Kidney (tissue), 14 donors: ENCODE results near the gene SPOCK1. TPM values are rescaled to one million over a fixed set of nuclear protein-coding genes. Genes with fewer than 3 reads are reported as not detected.

Source experiments
- DNase-seq, 5 donors: peaks; one replicate each; pipeline ENCODE4 v3.0.0-alpha.2; 2013 to 2020
- FAIRE-seq: peaks from 2 replicates; lab custom pipeline; 2012; peaks lifted over from hg19 to GRCh38; lab: Jason Lieb, UNC
- H3K27ac ChIP-seq, 2 donors: one replicate each; pipeline ENCODE4 v1.7.0; 2013; ENCODE audit warnings: low read depth in 2 of 2, low read length in 2 of 2, inconsistent platforms in 1 of 2
- H3K27me3 ChIP-seq: one replicate; pipeline ENCODE4 v1.7.1; 2013; ENCODE audit warnings: low read length, inconsistent platforms; ENCODE audit not compliant: control insufficient read depth, insufficient read depth
- H3K36me3 ChIP-seq, 3 donors: one replicate each; pipeline versions ENCODE4 v1.7.0 to v1.7.1; 2013; ENCODE audit warnings: low read length in 3 of 3, control low read depth in 1 of 3, inconsistent platforms in 1 of 3; ENCODE audit not compliant: insufficient read depth in 3 of 3, control insufficient read depth in 2 of 3
- H3K4me1 ChIP-seq, 3 donors: one replicate each; pipeline versions ENCODE4 v1.7.0 to v1.7.1; 2013; ENCODE audit warnings: low read length in 3 of 3, inconsistent platforms in 1 of 3, low read depth in 1 of 3; ENCODE audit not compliant: control insufficient read depth in 2 of 3, insufficient read depth in 2 of 3
- H3K4me3 ChIP-seq, 3 donors: one replicate each; pipeline versions ENCODE4 v1.7.0 to v1.8.1; 2013; ENCODE audit warnings: low read length in 3 of 3, control low read depth in 1 of 3, inconsistent platforms in 1 of 3
- H3K9ac ChIP-seq, 3 donors: one replicate each; pipeline versions ENCODE4 v1.7.0 to v1.7.1; 2013; ENCODE audit warnings: low read length in 3 of 3, control low read depth in 1 of 3, inconsistent platforms in 1 of 3
- H3K9me3 ChIP-seq, 3 donors: one replicate each; pipeline versions ENCODE4 v1.7.0 to v1.7.1; 2013; ENCODE audit warnings: low read length in 3 of 3, control low read depth in 1 of 3, inconsistent platforms in 1 of 3; ENCODE audit not compliant: control insufficient read depth in 2 of 3, insufficient read depth in 1 of 3
- intact Hi-C: fragments of 100-400 bp; cut with DNase I; formaldehyde crosslinking; loops from one replicate; pipeline ENCODE4 v1.11.1; 2022
- polyA plus RNA-seq: library from polyadenylated mRNA; stranded (reverse); fragments of 350-450 nt; fragmentation: Illumina TruSeq; extraction: RNeasy Lipid Tissue Mini Kit (QIAGEN cat#74804); gene quantifications from one replicate; pipeline ENCODE4 v1.2.3, GENCODE V29; 2014; ENCODE audit warnings: low read depth, low replicate concordance; ENCODE audit not compliant: insufficient read depth
- total RNA-seq: library from RNA; stranded (reverse); fragmentation: NEBNext Ultra II Directional; extraction: Animal tissue kit (Norgen Biotek cat#: 25700); gene quantifications from one replicate; pipeline ENCODE4 v1.2.1, GENCODE V29; 2021
- TF ChIP-seq, protein P1 (sequence below): IDR thresholded peaks from 3 replicates; pipeline ENCODE4 v1.5.1; 2012; ENCODE audit warnings: mild to moderate bottlenecking, moderate library complexity, borderline replicate concordance; ENCODE audit not compliant: insufficient read depth; ENCODE audit errors: extremely low read depth
- donor health status: control.
- donor health status: control.
- donor health status: control.
- donor health status: control.
- donor health status: control.
- donor health status: DM: yes; HTN: yes; CAD: no.
- donor health status: Normal renal cell carcinoma (clear cell type).

Gene SPOCK1
- total and polyA plus RNA-seq, 2 donors from 2014 or later: 15.7 to 32.8 TPM

GRCh38 chr5:137086342-137086741, 412.8 kb downstream of the SPOCK1 start:
- H3K4me1 ChIP-seq: no peaks in the 10 kb centered on the region
- H3K9me3 ChIP-seq: no peaks in the 10 kb centered on the region
- H3K9ac ChIP-seq: no peak overlapping the region
- no peak for DNase-seq
- no peak overlapping the region for H3K4me3 ChIP-seq
- intact Hi-C loops: no loop called here
- no peak for FAIRE-seq
- TF ChIP-seq, protein P1, sequence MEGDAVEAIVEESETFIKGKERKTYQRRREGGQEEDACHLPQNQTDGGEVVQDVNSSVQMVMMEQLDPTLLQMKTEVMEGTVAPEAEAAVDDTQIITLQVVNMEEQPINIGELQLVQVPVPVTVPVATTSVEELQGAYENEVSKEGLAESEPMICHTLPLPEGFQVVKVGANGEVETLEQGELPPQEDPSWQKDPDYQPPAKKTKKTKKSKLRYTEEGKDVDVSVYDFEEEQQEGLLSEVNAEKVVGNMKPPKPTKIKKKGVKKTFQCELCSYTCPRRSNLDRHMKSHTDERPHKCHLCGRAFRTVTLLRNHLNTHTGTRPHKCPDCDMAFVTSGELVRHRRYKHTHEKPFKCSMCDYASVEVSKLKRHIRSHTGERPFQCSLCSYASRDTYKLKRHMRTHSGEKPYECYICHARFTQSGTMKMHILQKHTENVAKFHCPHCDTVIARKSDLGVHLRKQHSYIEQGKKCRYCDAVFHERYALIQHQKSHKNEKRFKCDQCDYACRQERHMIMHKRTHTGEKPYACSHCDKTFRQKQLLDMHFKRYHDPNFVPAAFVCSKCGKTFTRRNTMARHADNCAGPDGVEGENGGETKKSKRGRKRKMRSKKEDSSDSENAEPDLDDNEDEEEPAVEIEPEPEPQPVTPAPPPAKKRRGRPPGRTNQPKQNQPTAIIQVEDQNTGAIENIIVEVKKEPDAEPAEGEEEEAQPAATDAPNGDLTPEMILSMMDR: no peak
- no peaks in the 10 kb centered on the region for H3K36me3 ChIP-seq
- no peak overlapping the region for H3K27ac ChIP-seq
- no peaks in the 10 kb centered on the region for H3K27me3 ChIP-seq

DNA sequence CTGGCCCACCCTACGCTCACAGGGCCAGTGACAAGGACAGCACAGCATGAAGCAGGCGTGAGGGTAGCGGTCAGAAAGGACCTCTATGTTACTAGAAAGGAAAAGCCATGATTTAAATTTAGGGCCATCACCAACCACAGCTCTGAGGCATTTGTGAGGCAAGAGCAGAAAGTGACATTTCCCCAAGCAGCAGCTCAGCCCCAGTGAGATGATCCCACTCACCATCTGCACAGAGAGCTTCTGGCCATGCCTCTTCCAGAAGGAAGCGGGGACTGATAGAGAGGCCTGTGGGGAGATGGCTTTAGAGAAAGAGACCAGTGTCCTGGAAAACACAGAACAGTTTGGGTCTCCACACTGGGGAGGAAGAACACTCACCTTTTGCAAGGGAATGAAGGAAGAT, 413.9 kb downstream of the SPOCK1 start:
- no peak overlapping the region for H3K9ac ChIP-seq
- H3K4me3 ChIP-seq: no peak overlapping the region
- no peaks in the 10 kb centered on the region for H3K27me3 ChIP-seq
- H3K9me3 ChIP-seq: no peaks in the 10 kb centered on the region
- H3K4me1 ChIP-seq: no peaks in the 10 kb centered on the region
- H3K27ac ChIP-seq: no peak overlapping the region
- intact Hi-C loops: no loop called here
- DNase-seq (no peak), FAIRE-seq (no peak)
- TF ChIP-seq, protein P1: no peak
- H3K36me3 ChIP-seq: no peaks in the 10 kb centered on the region

GRCh38 chr5:137084016-137084415, 415.1 kb downstream of the SPOCK1 start:
- Histone ChIP-seq H3K27me3 (no peaks in the 10 kb centered on the region), H3K4me1 (no peaks in the 10 kb centered on the region), H3K9me3 (no peaks in the 10 kb centered on the region), H3K36me3 (no peaks in the 10 kb centered on the region), H3K27ac (no peak overlapping the region), H3K4me3 (no peak overlapping the region), H3K9ac (no peak overlapping the region)
- FAIRE-seq (no peak), DNase-seq (no peak)
- intact Hi-C loops: no loop called here
- TF ChIP-seq, protein P1: no peak

DNA sequence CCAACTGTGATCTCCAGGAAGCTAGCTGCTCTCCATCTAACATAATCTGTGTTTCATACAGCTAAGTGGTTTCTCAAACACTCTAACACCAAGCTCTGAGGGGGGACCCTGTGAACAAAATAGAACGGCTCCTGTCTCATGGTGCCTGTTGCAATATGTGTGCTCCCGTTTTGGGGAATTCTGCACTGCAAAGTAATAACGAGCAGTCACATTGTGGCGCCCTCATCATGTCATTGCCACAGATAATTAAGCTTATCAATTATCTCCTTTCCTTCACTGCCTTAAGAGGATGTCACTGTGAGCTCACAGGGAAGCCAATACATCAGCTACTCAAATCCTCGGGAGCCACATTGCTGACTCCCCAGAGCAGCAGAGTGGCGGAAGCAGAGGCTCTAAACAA, 416.2 kb downstream of the SPOCK1 start:
- Histone ChIP-seq H3K36me3 (no peaks in the 10 kb centered on the region), H3K4me1 (no peaks in the 10 kb centered on the region), H3K4me3 (no peak overlapping the region), H3K27ac (no peak overlapping the region), H3K27me3 (no peaks in the 10 kb centered on the region), H3K9me3 (no peaks in the 10 kb centered on the region), H3K9ac (no peak overlapping the region)
- DNase-seq (no peak), FAIRE-seq (no peak)
- TF ChIP-seq, protein P1: no peak
- intact Hi-C loops: no loop called here
